Neural progenitor cell (in vitro differentiated cells): Measurements from ENCODE around the gene CCT8.

ENCODE experiments used
- CTCF ChIP-seq: fragments of 200-600 bp; sonication (generic); IDR thresholded peaks from 2 replicates; pipeline ENCODE4 v1.5.1; 2017; ENCODE audit warnings: antibody characterized with exemption, mild to moderate bottlenecking
- EZH2 ChIP-seq: fragments of 200-600 bp; sonication (generic); IDR thresholded peaks from 2 replicates; pipeline ENCODE4 v1.6.1; 2017; ENCODE audit warnings: antibody characterized with exemption, mild to moderate bottlenecking, moderate library complexity
- EZH2phosphoT487 ChIP-seq: fragments of 200-600 bp; sonication (generic); IDR thresholded peaks from 2 replicates; pipeline ENCODE4 v1.6.1; 2017; ENCODE audit warnings: antibody characterized with exemption

GRCh38 chr21:29053656-29054055 lies 19.8 kb downstream of the CCT8 start:
- TF ChIP-seq CTCF (no peak), EZH2 (no peak), EZH2phosphoT487 (no peak)
